GM12878 (cell line): ENCODE measurements around the gene RAD9A. TPM values are rescaled to one million over a fixed set of nuclear protein-coding genes. Genes with fewer than 3 reads are reported as not detected.

ENCODE experiments used
- ATAC-seq: fragments of 200-7000 bp; cut with Tn5 transposase; 3 replicates; pipeline ENCODE4 v1.9.1; 2020; ENCODE audit warnings: mild to moderate bottlenecking, moderate library complexity
- BruUV-seq: library from RNA; stranded (reverse); fragments of 400-500 nt; replicated peaks from 2 replicates; lab custom pipeline; 2021; lab: Mats Ljungman, UMichigan
- CTCF ChIA-PET: fragments of 300-600 bp; sonication (Branson Sonifier 250); formaldehyde crosslinking; extraction: SDS; loops from one replicate; lab custom pipeline; 2021; ENCODE audit warnings: inconsistent platforms; lab: Yijun Ruan, JAX
- POLR2A ChIA-PET: fragments of 350-600 bp; formaldehyde crosslinking; extraction: SDS; loops from one replicate; lab custom pipeline; 2021; ENCODE audit warnings: inconsistent platforms; lab: Charles Lee
- RAD21 ChIA-PET: fragments of 300-600 bp; sonication (Branson Sonifier 250); formaldehyde crosslinking; loops from one replicate; lab custom pipeline; 2023; ENCODE audit warnings: antibody characterized with exemption; ENCODE audit not compliant: unreplicated experiment; lab: Charles Lee
- SMC1A ChIA-PET: fragments of 300-600 bp; sonication (Branson Sonifier 250); formaldehyde crosslinking; loops from one replicate; lab custom pipeline; 2023; ENCODE audit not compliant: unreplicated experiment, uncharacterized antibody; lab: Charles Lee
- DNase-seq: peaks from one replicate; pipeline ENCODE4 v3.0.0-alpha.2; 2011; ENCODE audit warnings: low read depth, low spot score
- FAIRE-seq: peaks from 3 replicates; lab custom pipeline; 2011; peaks lifted over from hg19 to GRCh38; lab: Jason Lieb, UNC
- H2AFZ ChIP-seq: 2 replicates; pipeline ENCODE4 v1.6.0; 2011; ENCODE audit warnings: low read depth, low read length, control low read depth; ENCODE audit not compliant: control insufficient read depth
- H3K27ac ChIP-seq: 2 replicates; pipeline ENCODE4 v1.5.1; 2011; ENCODE audit warnings: control low read depth; ENCODE audit not compliant: control insufficient read depth, insufficient read depth
- H3K27me3 ChIP-seq, 2 experiments: replicated peaks in 1 of 2; 2 replicates each; pipeline versions ENCODE4 v1.6.0 to v1.6.1; 2011; ENCODE audit warnings: low read length in 1 of 2; ENCODE audit not compliant: control insufficient read depth in 2 of 2, insufficient read depth in 2 of 2
- H3K36me3 ChIP-seq, 2 experiments: 2 replicates each; pipeline ENCODE4 v1.5.1; 2011; ENCODE audit warnings: low read length in 1 of 2; ENCODE audit not compliant: control insufficient read depth in 2 of 2, insufficient read depth in 2 of 2
- H3K4me1 ChIP-seq: 2 replicates; pipeline ENCODE4 v1.6.1; 2011; ENCODE audit warnings: mild to moderate bottlenecking, low read length, moderate library complexity, mixed read lengths; ENCODE audit not compliant: control insufficient read depth, insufficient read depth
- H3K4me2 ChIP-seq: 2 replicates; pipeline ENCODE4 v1.6.0; 2011; ENCODE audit warnings: control low read depth; ENCODE audit not compliant: control insufficient read depth, insufficient read depth
- H3K4me3 ChIP-seq: fragments of 200-600 bp; sonication (generic); 2 replicates; pipeline ENCODE4 v1.5.1; 2016
- H3K79me2 ChIP-seq: 2 replicates; pipeline ENCODE4 v1.6.0; 2011; ENCODE audit warnings: low read length; ENCODE audit not compliant: control insufficient read depth, insufficient read depth
- H3K9ac ChIP-seq: 2 replicates; pipeline ENCODE4 v1.8.0; 2011; ENCODE audit warnings: low read length, control low read depth, mixed read lengths; ENCODE audit not compliant: control insufficient read depth, insufficient read depth
- H3K9me3 ChIP-seq: replicated peaks from 3 replicates; pipeline ENCODE4 v1.5.1; 2011; ENCODE audit warnings: mild to moderate bottlenecking, low read length; ENCODE audit not compliant: control insufficient read depth, insufficient read depth
- H4K20me1 ChIP-seq: 2 replicates; pipeline ENCODE4 v1.6.0; 2011; ENCODE audit not compliant: control insufficient read depth, insufficient read depth
- BACH1 ChIP-seq: fragments of 450-650 bp; IDR thresholded peaks from 2 replicates; pipeline ENCODE4 v1.6.1; 2017; ENCODE audit warnings: mild to moderate bottlenecking, borderline replicate concordance
- CBFB ChIP-seq: IDR thresholded peaks from 2 replicates; pipeline ENCODE4 v1.6.1; 2016; ENCODE audit warnings: antibody characterized with exemption, low read depth
- E2F8 ChIP-seq: fragments of 450-650 bp; IDR thresholded peaks from 2 replicates; pipeline ENCODE4 v1.6.1; 2018; ENCODE audit warnings: mild to moderate bottlenecking, low read depth, moderate library complexity; ENCODE audit not compliant: partially characterized antibody
- GATAD2B ChIP-seq: fragments of 450-650 bp; conservative IDR thresholded peaks from 2 replicates; pipeline ENCODE4 v1.6.1; 2017; ENCODE audit warnings: low read depth, mild to moderate bottlenecking, moderate library complexity
- LARP7 ChIP-seq: fragments of 450-650 bp; IDR thresholded peaks from 2 replicates; pipeline ENCODE4 v1.6.1; 2017; ENCODE audit warnings: mild to moderate bottlenecking
- MXI1 ChIP-seq: fragments of 150-350 bp; IDR thresholded peaks from 2 replicates; pipeline ENCODE4 v1.6.1; 2011; ENCODE audit warnings: low read depth, mild to moderate bottlenecking, inconsistent platforms, low read length, improper control_type of control experiment
- NRF1 ChIP-seq: conservative IDR thresholded peaks from 2 replicates; pipeline ENCODE4 v1.6.1; 2011; ENCODE audit warnings: mild to moderate bottlenecking, low read depth, low read length, improper control_type of control experiment
- POLR2AphosphoS5 ChIP-seq: IDR thresholded peaks from 2 replicates; pipeline ENCODE4 v1.6.1; 2011; ENCODE audit warnings: mild to moderate bottlenecking, low read length, inconsistent platforms
- RB1 ChIP-seq: fragments of 450-650 bp; formaldehyde crosslinking; IDR thresholded peaks from 2 replicates; pipeline ENCODE4 v1.6.1; 2017; ENCODE audit warnings: mild to moderate bottlenecking, borderline replicate concordance
- RBBP5 ChIP-seq: fragments of 200-600 bp; sonication (generic); conservative IDR thresholded peaks from 2 replicates; pipeline ENCODE4 v1.6.1; 2016
- RFX5 ChIP-seq: IDR thresholded peaks from 2 replicates; pipeline ENCODE4 v1.6.1; 2011; ENCODE audit warnings: low read depth, low read length, improper control_type of control experiment
- SMAD1 ChIP-seq: fragments of 450-650 bp; IDR thresholded peaks from 2 replicates; pipeline ENCODE4 v1.6.1; 2018; ENCODE audit warnings: mild to moderate bottlenecking, low read depth; ENCODE audit not compliant: partially characterized antibody
- TARDBP ChIP-seq: IDR thresholded peaks from 2 replicates; pipeline ENCODE4 v1.6.1; 2016; ENCODE audit warnings: borderline replicate concordance
- WRNIP1 ChIP-seq: IDR thresholded peaks from 2 replicates; pipeline ENCODE4 v1.6.1; 2011; ENCODE audit warnings: low read depth, low read length, improper control_type of control experiment, borderline replicate concordance
- WGBS: methylation state at CpG from one replicate; pipeline ENCODE4 v1.1.6; 2016; ENCODE audit warnings: low lambda C conversion rate; ENCODE audit not compliant: insufficient replicate concordance, insufficient coverage; ENCODE audit errors: missing lambda C conversion rate; 5-methylcytosine and 5-hydroxymethylcytosine counted together
- in situ Hi-C: fragments of 300-500 bp; cut with MboI; formaldehyde crosslinking; loops from 9 replicates; pipeline ENCODE4 v1.14.3; 2018; ENCODE audit warnings: mixed read lengths
- intact Hi-C: fragments of 100-400 bp; cut with micrococcal nuclease; formaldehyde crosslinking; loops from one replicate; pipeline ENCODE4 v1.14.2; 2022; ENCODE audit not compliant: unreplicated experiment
- polyA plus RNA-seq, 11 experiments: library from polyadenylated mRNA; depleted of rRNA in 4 of 11; unstranded in 6 of 11; stranded (reverse) in 5 of 11; fragments of >200 nt; fragmentation: Nextera tagmentation in 4 of 11; fragmentation: Illumina TruSeq in 1 of 11; extraction: Ambion mirVana in 4 of 11; extraction: Trizol in 1 of 11; gene quantifications; 1 replicate in 1 of 11; 2 replicates in 10 of 11; pipeline versions ENCODE4 v1.2.1 to v1.2.3, GENCODE V29; 2011 to 2016; ENCODE audit warnings: inconsistent platforms in 2 of 11, missing spikeins in 2 of 11, low read depth in 1 of 11
- total RNA-seq, 4 experiments: library from RNA; depleted of rRNA in 3 of 4; stranded (reverse); fragments of >200 nt in 3 of 4; fragmentation: Illumina TruSeq in 1 of 4; extraction: Trizol in 1 of 4; gene quantifications; 2 replicates each; pipeline versions ENCODE4 v1.2.1 to v1.2.3, GENCODE V29; 2013 to 2021

Gene RAD9A
- total and polyA plus RNA-seq, 10 of the 15 experiments (the other 5 are each of a cell fraction or from before 2014, with no cell fraction given) = 1.1 to 36.2 (median 19.8) TPM

GRCh38 chr11:67365736-67366444 lies 25.9 kb upstream of the RAD9A start (continued):
- TF ChIP-seq E2F8 (no peak), MXI1 (no peak), LARP7 (no peak), RFX5 (no peak)

DNA sequence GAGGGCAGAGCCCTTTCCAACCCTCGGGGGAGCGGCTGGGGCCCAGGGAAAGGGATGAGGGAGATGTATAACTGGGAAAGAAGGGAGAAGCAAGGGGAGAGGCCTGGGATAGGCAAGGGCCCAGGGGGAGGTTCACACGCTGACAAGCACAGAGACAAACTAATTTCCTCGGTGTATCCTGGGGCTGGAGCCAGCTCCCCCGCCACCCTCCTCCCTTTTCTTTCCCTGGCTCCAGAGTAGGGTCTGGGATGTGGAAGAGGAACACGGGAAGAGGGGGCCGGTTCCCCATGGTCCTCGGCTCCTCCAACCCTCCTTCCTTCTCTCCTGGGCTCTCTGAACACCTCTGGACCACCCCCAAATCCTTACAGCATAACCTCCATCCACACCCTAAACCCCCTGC lies 25.2 kb upstream of the RAD9A start:
- no TSS peak for BruUV-seq
- peaks cover 8% of the 10 kb centered on the region; the same call in 1 of the 2 replicates for H4K20me1 ChIP-seq
- no peaks in the 10 kb centered on the region for H3K79me2 ChIP-seq
- RAD21 ChIA-PET = no interaction called here
- H3K27ac ChIP-seq = no peak overlapping the region
- FAIRE-seq = no peak
- intact Hi-C loops = no loop called here
- in situ Hi-C loops = no loop called here
- CTCF ChIA-PET = interaction anchor here (2.4 to 26.2 kb wide), 2 partner anchors 11 to 13 kb away, joined by 7 to 1301 read pairs; partner anchors contain the start of genes CLCF1 and RAD9A
- H3K27me3 ChIP-seq = peaks cover 1 to 4% of the 10 kb centered on the region in 2 experiments; a peak in 3 of 4 replicates
- H2AFZ ChIP-seq = no peak overlapping the region
- H3K9ac ChIP-seq = no peak overlapping the region
- H3K9me3 ChIP-seq = no peaks in the 10 kb centered on the region
- no peak for DNase-seq
- POLR2A ChIA-PET = interaction anchor here (0.5 kb wide), 1 partner anchor 223 kb away, joined by 3 read pairs; no protein-coding TSS in a partner anchor
- no peaks in the 10 kb centered on the region for H3K36me3 ChIP-seq
- no peak for ATAC-seq
- SMC1A ChIA-PET = no interaction called here
- no peak overlapping the region for H3K4me2 ChIP-seq
- no peak overlapping the region for H3K4me3 ChIP-seq
- peaks cover 12% of the 10 kb centered on the region for H3K4me1 ChIP-seq
- 69% methylated on average over 8 of the region's 8 CpGs for WGBS
- TF ChIP-seq WRNIP1 = no peak
- TF ChIP-seq RB1 = no peak
- no peak for TF ChIP-seq TARDBP
- TF ChIP-seq NRF1 = no peak
- TF ChIP-seq POLR2AphosphoS5 = no peak
- TF ChIP-seq RBBP5 = no peak
- no peak for TF ChIP-seq CBFB
- no peak for TF ChIP-seq BACH1
- TF ChIP-seq GATAD2B = no peak
- no peak for TF ChIP-seq SMAD1
